HG03439 (cell line): ENCODE measurements around the gene BACE2.
"Not testable (repeated sequence)": the region's sequence is repeated elsewhere in the genome, so short reads cannot be mapped to it uniquely, and the experiment has no call there.

Source experiments
- ATAC-seq: cut with Tn5 transposase; IDR thresholded peaks from one replicate; pipeline ENCODE4 v1.9.1; 2021; ENCODE audit warnings: mild to moderate bottlenecking, moderate library complexity; ENCODE audit not compliant: unreplicated experiment

Gene BACE2

DNA sequence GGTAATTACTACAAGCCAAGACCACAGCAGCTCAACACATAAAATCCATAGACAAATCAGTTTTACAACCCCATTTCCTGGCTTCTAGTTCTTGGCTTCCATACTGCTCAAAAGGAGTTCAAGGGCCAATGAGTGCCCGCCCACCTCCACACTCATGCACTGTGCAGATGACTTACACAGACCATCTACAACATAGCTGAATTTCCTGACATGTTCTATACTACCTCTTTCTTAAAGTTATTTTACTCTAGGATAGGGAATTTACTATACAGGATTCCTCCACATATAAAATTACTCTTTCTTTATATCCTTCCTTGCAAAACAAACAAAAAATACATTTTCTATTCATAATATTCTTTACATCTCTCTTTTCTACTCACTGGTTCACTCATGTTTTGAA is 14.6 kb downstream of the BACE2 start:
- no peak for ATAC-seq

DNA sequence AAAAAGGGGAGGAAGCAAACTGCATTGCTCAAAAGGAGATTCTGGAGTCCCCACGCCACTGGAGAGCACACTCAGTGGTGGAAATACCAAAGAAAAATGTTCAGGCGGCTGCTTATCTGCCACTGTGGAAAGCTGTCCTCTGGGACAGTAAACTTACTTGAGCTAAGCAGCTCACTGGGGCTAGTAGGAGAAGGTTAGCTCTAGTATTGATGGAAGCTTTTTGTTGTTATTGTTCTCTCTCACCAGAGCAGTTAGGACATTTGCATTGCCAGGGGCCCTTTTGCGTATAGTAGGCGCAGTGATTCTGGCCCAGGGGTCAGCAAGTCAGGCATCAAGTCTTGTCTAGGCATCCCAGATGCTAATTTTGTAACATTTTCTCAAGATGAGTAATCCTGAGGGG is 15.6 kb downstream of the BACE2 start:
- no peak for ATAC-seq

DNA sequence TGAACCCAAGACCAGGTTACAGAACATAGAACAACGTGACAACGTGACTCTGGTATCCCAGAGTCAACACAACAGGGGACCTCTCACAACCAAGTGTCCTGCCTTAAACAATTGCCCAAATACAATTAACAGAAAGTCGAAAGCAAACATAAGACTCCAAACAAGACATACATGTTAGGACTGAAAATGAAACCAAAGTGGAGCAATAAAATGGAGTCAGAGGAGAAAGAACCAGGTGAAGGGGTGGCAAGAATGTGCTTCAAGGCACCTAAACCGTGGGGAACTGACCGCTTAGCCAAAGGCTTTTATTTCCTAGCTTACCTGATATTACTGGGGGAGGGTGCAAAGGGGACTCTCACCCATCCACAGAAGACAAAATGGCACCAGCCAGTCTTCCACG is 17.8 kb downstream of the BACE2 start:
- no peak for ATAC-seq

DNA sequence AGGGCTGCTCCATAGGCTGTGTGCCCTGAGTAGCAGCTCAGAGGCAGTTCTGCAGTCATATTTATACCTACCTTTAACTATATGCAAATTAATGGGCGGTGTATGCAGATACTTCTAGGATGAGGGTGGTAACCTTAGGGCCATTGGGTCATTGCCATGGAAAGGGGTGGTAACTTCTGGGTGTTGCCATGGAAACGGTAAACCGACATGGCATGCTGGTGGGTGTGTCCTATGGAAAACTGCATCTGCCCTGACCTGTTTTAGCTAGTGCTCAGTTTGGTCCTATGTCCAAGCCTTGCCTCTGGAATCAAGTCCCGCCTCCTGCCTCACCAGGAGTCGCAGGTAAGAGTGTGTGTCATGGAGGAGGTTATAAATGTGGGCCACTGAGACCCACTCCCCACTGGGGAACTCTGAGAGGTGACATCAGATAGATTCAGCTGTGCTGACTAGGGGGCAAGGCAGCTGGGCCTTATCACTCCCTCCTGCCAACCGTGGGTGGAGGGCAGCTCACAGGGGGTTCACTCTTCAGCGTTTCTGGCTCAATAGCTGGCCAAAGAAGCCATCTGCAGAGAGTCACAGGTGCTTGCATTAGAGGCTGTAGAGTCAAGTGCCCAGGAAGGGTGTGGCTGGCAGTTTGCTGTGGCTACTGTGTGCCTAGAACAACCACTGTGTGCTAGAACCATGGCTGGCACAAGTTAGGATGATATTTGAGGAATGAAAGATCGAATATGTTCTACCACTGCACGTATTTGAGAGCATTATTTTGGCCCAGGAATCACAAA is 19.0 kb downstream of the BACE2 start:
- ATAC-seq = no peak

DNA sequence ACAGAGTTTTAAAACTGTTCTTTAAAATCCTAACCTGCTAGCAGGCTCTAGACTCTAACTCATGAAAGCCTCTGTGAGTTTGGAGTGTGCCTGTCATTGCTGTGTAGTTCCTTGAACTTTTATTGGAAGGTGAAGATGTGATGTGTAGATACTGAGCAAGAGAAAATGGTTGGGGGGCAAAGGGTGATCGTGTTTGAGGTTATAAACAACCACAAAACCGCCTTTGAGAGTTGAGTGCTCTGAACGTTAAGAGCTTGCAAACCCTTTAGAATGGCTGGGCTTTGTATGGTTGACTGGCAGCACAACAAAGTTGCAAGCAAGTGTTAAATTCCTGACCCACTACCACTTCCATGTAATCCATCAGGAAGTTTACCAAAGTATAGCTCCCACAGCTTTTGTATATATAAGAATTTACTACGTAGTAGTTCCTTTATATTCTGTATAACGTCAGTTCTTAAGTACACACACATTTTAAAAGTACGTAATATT is 19.6 kb downstream of the BACE2 start:
- ATAC-seq = no peak

DNA sequence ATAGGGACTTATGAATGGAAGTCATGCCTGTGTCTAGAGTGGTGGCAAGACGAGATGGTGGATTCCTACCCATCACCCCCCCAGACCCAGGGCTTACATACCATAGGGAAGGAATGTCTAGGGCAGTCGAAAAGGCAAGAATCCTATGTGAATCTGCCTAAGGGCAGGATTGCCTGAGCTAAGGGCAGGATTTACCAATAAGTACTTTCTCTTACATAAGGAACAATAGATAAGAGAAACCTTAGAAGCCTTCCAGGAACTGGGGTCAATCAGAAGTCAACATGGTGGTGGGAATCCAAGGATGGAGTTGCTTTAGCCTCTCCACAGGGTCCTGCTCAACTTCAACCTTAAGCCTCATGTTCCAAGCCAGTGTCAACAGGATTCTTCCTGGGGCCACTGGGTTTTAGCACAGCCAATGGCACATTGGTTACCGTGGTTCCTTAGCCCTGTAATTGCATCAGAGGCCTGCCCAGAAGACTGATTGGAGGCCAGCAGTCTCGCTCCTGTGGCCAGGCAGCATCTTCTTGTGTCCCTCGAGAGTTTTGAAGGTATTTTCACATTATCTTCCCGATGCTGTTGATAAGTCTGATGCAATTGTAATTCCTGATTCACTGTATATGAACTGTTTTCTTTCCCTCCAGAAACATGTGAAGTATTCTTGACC is 20.7 kb downstream of the BACE2 start:
- ATAC-seq = no peak

DNA sequence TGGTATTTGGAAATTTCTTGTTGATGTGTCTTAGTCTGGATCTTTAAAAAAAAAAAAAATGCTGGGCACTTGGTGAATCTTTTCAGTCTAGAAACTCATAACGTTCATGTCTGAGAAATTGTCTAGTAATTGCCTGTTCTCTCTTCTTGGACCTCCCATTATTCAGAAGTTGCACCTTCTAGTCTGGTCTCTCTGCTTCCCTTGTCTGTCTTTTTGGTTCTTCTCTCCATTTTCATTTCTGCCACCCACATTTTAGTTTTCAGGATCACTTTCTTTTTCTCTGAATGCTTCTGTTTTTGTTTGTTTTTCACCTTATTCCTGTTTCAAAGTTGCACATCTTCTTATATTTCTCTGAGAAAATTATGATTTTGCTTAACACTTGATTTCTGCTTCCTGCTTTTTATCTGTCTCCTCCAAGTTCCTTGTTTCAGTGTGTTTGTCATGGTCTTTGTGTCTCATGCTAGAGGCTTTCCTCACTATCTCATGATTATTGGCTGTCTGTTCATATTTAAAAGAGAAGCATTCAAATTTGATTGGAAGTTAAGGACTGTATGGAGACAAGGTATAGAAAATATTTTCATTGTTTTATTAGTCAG is 21.3 kb downstream of the BACE2 start:
- no peak for ATAC-seq

DNA sequence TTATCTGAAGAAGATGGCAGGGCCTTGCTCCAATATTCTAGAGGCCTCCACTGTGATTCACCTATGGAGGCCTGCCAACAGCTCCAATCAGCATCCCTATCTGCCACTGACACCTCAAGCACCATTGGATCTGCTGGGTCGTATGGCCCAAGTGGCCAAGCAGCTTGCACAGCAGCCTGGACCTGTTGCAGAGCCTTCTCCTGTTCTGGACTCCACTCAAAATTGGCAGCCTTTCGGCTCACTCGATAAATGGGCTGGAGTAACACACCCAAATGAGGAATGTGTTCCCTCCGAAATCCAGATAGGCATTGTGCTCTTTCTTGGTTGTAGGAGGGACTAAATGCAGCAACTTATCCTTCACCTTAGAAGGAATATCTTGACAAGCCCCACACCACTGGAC is 24.6 kb downstream of the BACE2 start:
- not testable (repeated sequence) for ATAC-seq

DNA sequence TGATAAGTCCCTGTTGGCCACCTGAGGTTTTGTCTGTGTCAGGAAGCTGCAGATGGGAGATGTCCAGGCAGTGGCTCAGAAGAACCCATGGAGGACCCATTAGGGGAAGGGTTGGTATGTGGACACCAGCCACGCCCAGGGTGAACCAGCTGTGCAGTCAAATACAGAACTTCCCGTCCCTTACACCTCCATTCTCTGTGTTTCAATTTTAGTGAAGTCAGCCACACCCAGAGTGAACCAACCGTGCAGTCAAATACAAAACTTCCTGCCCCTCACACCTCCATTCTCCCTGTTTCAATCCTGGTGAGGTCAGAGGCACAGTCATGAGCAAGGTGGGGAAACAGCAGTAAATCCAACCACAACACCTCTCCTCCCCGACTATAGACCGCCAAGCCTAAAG is 27.4 kb downstream of the BACE2 start:
- no peak for ATAC-seq

DNA sequence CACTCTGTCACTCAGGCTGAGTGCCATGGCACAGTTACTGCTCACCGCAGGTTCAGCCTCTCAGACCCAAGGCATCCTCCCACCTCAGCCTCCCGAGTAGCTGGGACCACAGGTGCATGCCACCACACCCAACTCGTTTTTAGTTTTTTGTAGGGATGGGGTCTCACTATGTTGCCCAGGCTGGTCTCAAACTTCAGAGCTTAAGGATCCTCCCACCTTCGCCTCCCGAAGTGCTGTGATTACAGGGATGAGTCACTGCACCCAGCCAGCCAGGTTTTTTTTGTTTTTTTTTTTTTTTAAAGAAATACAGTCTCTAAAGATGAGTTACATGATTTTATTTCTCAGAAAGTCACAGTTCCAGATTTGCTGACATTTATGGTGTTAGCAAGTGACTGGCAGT is 29.0 kb downstream of the BACE2 start:
- no peak for ATAC-seq

DNA sequence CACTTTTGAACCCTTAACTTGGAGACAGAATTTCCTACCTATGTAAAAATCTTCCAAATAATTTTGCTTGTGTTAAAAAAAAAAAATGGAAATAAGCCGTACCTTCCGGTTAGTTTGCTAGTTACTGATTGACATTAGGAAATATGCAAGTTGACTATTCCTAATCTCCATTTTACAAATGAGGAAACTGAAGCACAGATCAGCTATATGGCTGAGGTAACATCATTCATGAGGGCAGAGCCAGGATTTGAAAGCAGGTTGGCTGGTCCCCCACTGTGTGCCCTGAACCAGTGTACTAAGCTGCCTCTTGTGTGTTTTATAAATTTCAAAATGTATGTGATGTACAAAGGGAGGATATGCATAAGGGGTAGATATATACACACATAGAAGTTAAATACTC is 29.6 kb downstream of the BACE2 start:
- ATAC-seq = no peak

DNA sequence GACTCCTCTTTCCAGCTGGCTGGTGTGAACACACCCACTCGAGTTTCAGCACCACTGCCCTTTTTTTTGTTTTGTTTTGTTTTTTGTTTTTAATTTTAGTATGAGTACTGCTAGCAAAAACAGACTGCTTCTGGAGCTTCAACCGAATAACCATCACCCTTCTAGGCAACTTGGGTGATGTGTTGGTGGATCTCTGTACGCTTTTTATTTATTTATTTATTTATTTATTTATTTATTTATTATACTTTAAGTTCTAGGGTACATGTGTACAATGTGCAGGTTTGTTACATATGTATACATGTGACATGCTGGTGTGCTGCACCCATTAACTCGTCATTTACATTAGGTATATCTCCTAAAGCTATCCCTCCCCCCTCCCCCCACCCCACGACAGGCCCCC is 30.7 kb downstream of the BACE2 start:
- ATAC-seq = not testable (repeated sequence)

DNA sequence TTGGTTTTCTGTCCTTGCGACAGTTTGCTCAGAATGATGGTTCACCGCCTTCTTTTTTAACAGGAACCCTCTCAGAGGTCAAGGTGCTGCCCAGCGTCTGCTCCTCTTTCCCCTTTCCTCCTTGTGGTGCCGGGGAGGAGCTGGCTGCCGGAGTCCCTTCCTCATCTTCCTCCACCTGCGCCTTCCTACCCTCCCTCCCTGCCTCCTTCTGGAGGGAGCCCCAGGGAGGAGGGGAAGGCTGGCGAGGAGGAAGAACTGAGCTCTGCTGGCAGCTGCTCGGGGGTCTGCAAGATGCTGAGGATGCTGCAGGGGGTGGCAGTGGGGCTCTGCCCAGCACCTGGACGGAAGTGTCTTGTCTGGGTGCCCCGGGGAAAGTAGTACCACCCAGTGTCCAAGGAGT is 31.2 kb downstream of the BACE2 start:
- no peak for ATAC-seq

DNA sequence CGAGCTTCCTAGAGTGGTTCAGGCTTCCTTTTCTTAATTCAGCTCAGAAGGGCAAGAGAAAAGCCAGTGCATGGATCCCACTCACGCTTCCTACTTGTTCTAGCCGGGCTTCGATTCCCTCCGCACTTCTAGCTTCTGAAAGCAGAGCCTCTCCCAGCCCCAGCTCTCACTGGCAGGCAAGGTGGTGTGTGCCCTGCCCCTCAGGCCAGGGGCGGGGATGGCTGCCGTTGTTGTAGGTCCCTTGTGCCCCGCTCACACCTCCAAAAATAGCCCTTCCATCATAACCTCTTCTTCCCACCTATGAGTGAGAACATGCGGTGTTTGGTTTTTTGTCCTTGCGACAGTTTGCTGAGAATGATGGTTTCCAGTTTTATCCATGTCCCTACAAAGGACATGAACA is 31.6 kb downstream of the BACE2 start:
- ATAC-seq = no peak

DNA sequence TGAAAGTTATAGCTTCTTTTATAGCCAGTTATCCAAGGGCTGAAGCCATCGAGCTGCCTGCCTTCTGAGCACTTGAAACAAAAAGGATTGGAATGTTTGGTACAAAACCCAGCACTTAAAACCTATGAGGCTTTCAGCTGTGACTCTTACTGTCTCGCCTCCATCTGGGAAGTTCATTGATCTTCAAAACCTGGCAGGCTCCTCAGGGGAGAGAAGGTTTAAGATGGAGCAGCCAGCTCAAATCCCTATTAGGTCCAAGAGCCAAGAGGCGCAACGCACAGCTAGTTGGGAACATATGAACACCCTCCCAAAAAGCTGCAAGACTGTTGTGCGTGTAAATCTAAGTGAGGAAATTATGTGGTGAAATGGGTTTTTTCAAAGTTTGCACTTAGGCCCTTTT is 33.4 kb downstream of the BACE2 start:
- ATAC-seq = no peak

DNA sequence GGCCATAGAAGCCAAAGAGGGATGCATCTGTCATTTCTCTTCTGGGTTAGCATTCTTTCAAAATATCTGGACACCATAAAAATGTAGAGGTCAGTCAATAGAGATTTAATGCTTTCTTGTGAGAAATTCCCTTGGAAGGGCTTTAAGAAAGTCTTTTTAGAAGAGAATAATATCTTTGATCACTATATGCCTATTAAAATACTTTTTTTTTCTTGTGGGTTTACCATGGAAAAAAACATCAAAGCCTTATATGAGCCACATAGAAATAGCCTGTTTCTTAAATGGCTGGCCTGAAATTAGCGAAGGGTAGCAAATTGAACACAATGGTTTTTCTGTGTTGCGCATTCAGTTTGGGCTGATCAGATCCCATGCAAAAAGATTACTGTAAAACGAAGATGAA is 36.8 kb downstream of the BACE2 start:
- ATAC-seq = no peak

DNA sequence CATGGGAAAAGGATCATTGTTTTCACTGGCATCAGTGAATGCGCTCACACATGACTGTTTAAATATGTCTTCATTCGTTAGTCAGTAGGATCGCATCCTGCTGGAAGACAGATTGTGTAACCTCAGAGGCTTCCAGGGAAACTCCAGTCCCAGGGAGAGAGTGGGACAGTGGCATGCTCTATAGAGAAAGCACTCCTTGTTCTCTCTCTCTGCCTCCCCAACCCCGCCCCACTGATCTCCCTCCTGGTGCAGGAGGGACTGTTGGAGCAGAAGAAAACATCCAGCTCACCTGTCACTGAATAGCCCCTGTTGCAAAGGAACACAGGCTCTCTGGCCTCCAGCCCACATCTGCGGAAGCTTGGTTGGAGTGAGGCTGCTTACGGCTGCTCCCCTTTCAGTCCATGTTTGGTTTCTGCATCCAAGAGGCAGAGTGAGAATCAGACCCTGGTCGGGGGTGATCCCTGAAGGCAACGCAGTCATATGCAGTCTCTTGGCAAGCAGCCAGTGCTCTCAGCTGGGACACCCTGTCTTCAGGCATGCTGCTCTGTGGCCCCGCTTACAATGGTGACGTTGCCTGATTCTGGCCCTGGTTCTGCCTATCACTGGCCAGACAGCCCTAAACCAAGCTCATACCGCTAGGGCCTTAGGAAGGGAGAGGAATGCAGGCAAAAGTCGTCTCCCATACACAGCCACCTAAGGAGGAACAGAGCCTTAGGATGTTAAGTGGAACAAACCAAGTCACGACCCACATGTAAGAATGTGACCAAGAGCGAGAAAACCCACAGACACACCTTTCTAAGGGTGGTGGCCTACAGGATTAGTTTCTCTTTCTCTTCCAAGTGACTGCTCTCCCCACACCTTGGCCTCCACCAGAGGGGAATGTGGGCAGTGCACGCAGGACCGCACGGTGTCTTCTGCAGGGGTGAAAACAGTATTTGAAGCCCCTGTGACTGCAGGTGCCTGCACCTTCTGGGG is 39.7 kb downstream of the BACE2 start:
- ATAC-seq = no peak

DNA sequence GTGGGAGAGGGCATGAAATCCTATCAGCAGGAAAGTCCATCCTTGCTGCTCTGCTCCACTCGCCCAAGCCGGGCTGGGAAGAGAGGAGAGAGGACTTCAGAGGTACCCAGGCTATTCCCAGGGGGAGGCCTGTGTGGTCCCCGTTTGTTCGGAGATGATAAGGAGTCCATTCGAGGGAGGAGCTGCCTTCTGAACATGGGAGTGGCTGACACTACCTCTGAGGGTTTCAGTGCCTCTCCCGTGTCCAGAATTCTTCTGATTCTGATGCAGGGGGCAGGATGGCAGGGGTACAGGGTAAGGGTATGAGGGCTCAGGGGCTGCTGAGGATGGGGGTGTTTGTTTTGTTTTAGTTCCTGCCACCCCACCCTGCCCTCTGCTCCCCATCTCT is 40.4 kb downstream of the BACE2 start:
- ATAC-seq = no peak

DNA sequence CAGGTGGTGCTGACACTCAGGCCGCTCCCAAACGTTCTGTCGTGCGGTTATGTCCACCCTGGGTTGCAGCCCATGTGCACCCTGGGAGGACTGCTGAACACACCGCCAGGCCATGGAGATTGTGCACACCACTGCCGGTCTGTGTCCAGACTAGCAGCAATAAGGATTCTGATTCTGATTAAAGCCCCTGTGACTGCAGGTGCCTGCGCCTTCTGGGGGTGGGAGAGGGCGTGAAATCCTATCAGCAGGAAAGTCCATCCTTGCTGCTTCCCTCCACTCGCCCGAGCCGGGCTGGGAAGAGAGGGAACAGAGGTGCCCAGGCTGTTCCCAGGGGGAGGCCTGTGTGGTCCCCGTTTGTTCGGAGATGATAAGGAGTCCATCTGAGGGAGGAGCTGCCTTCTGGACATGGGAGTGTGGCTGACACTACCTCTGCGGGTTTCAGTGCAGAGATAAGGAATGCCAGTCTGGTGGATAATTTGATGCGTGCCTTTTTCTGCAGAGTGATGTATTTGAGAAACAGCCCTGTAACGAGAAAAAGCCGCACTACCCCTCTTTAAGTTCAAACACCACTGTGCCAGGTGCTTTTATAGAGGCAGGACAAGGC is 41.2 kb downstream of the BACE2 start:
- no peak for ATAC-seq

DNA sequence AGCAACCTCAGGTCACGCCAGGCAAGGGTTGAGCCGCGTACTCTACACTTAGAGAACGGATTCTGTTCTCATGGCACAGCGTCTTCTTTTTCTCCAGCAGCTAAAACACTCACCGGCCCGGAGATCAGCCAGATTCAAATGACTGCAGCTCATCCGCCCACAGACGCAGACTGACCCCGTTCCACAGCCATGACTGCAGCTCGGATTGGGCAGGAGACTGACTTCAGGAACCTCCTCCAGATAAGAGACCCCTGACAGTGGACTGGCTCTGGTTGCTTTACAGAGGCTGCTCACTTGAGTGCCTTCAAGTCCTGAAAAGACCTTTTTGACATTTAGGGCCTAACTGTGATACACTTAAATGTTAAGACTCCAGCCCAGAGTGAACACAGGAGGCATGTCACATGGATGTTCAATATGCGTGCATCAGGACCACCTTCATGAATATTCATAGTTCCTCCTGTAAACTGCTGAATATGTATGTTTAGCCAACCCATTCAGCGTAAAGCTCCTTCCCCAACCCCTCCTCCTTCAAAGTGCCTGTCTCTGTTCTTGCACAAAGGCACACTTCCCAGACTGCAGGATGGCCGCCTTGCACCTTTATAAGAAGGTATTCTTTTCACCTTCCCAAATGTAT is 42.6 kb downstream of the BACE2 start:
- no peak for ATAC-seq
